ENCODE results near the gene MRGPRX3.

Gene MRGPRX3

GRCh38 chr11:18151581-18151980 lies 19.2 kb downstream of the MRGPRX3 start:
- no peak for FAIRE-seq

DNA sequence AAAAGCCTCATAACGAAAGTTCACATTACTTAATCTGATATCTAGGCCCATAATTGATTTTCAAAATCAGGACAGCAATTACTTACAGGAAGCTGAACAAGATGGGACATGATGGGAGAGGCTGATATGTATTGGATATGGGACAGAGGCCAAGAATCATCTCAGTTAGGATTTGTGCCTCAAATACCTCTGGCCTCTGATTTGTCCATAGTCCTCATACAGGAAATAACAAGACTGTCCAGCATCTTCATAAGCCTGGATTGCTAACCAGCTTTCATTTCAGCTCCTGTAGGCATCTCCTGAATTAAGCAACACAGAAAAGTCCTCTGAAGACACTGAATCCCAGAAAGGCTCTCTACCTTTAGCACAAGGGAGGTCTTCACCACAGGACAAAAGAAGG lies 36.0 kb downstream of the MRGPRX3 start:
- FAIRE-seq (no peak), DNase-seq (ENCODE audit: insufficient read length, low spot score) (no peak)

More at GRCh38 chr11:18151581-18151980, 19.2 kb downstream of the MRGPRX3 start:
- DNase-seq (ENCODE audit: insufficient read length, low spot score) = no peak

DNA sequence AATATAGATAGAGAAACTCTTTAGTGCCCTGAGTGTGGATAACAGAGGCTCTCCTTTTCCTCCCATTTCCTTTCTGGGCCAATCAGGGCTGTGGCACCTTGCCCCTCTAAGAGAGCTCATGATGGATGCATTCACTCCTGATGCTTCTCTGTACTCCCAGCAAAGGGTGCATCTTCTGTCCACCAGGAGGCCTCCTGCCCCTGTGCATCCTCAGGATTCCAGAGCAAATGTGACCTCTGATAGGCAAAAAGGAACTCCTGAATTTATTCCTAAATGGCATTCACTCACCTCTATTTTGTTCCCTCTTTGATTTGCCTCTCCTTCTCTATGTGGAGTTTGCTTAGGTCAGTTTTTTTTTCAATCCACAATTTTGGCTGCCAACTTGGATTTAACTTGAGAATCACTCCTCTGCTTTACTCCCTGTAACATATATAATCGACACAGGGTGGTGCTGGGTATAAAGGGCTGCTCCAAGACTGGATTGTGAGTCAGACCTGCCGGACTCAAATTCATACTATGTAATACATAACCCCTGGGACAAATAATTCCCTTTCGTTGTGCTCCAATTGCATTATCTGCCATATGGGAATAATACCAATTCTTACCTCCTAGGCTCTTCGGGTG lies 39.1 kb downstream of the MRGPRX3 start:
- no peak for FAIRE-seq
- no peak for DNase-seq (ENCODE audit: insufficient read length, low spot score)

GRCh38 chr11:18172666-18173065 lies 40.3 kb downstream of the MRGPRX3 start, which contains the start of gene MRGPRX4:
Gene MRGPRX4, plus strand, starts transcription at chr11:18172837. Its CDS starts 420 bp downstream, at chr11:18173257.
- no peak for FAIRE-seq
- no peak for DNase-seq (ENCODE audit: insufficient read length, low spot score)

DNA sequence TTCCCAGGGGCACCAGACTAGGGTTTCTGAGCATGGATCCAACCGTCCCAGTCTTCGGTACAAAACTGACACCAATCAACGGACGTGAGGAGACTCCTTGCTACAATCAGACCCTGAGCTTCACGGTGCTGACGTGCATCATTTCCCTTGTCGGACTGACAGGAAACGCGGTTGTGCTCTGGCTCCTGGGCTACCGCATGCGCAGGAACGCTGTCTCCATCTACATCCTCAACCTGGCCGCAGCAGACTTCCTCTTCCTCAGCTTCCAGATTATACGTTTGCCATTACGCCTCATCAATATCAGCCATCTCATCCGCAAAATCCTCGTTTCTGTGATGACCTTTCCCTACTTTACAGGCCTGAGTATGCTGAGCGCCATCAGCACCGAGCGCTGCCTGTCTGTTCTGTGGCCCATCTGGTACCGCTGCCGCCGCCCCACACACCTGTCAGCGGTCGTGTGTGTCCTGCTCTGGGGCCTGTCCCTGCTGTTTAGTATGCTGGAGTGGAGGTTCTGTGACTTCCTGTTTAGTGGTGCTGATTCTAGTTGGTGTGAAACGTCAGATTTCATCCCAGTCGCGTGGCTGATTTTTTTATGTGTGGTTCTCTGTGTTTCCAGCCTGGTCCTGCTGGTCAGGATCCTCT lies 41.0 kb downstream of the MRGPRX3 start:
- FAIRE-seq = no peak
- no peak for DNase-seq (ENCODE audit: insufficient read length, low spot score)

All from GM19239 (cell line).